Measurements from ENCODE around the gene CAMK1G. TPM values are rescaled to one million over a fixed set of nuclear protein-coding genes. Genes with fewer than 3 reads are reported as not detected.

The CAMK1G gene
- total RNA-seq, 4 donors from 2014 or later = 0.21 to 4.9 TPM; not detected in 2

DNA sequence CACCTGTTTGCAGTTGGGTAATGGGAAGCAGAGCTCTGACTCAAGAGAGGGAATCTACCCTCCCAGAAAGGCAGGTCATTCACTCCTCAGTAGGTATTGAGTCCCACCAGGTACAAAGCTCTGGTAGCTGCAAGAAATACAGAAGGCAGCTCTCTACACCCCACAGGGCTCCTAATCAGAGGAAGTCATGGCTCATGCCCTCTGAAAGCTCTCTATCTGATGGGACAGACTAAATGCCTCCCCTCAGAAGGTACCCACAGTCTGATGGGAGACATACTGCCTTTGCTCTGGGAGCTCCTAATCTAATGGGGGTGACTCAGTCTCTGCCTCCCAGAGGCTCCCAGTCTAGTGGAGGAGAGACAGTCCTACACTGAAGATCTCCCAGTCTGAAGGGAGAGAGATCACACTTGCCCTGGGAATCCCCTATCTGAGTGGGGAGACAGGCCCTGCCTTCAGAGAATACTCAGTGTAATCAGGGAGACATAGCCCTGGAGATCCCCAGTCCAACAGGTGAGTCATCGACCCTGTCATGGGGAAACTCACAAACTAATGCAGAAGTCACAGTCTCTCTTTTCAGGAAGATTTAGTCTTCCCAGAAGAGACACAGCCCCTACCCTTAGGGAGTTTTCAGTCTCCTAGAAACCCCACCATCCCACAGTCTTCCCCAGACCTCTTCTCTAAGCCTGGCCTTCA lies 23.7 kb downstream of the CAMK1G start:
- H3K9me3 ChIP-seq = no peaks in the 10 kb centered on the region
- DNase-seq (ENCODE audit: low spot score in 2 of 2) = no peak
- H3K4me1 ChIP-seq = no peaks in the 10 kb centered on the region
- TF ChIP-seq POLR2A (IDR thresholded peaks at IDR 0.05) (no peak), EP300 (IDR thresholded peaks at IDR 0.05) (no peak)
- TF ChIP-seq, protein P1, sequence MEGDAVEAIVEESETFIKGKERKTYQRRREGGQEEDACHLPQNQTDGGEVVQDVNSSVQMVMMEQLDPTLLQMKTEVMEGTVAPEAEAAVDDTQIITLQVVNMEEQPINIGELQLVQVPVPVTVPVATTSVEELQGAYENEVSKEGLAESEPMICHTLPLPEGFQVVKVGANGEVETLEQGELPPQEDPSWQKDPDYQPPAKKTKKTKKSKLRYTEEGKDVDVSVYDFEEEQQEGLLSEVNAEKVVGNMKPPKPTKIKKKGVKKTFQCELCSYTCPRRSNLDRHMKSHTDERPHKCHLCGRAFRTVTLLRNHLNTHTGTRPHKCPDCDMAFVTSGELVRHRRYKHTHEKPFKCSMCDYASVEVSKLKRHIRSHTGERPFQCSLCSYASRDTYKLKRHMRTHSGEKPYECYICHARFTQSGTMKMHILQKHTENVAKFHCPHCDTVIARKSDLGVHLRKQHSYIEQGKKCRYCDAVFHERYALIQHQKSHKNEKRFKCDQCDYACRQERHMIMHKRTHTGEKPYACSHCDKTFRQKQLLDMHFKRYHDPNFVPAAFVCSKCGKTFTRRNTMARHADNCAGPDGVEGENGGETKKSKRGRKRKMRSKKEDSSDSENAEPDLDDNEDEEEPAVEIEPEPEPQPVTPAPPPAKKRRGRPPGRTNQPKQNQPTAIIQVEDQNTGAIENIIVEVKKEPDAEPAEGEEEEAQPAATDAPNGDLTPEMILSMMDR (IDR thresholded peaks at IDR 0.05) = no peak
- no peaks in the 10 kb centered on the region for H3K27me3 ChIP-seq
- no peak overlapping the region for H3K27ac ChIP-seq
- WGBS, 2 donors = 70 to 100% methylated on average over 1 of the region's 1 CpG
- H3K4me3 ChIP-seq = no peak overlapping the region
- no peaks in the 10 kb centered on the region for H3K36me3 ChIP-seq

DNA sequence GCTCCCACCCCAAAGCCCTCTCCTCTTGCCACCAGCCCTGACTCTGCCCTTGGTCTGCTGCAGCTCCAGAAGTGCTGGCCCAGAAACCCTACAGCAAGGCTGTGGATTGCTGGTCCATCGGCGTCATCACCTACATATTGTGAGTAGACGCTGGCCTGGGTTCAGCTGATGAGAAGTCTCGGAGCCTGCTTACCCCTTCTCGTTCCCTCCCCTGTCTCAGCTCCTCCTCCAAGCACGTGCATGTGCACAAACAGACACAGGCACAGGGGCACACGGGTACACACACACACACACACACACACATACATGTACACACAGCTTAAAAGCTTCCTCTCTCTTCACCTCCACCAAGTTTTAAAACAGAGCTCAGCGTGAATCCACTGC lies 24.3 kb downstream of the CAMK1G start:
- TF ChIP-seq EP300 (IDR thresholded peaks at IDR 0.05) = no peak
- TF ChIP-seq, protein P1 (IDR thresholded peaks at IDR 0.05) = no peak
- TF ChIP-seq POLR2A (IDR thresholded peaks at IDR 0.05) = no peak
- Histone ChIP-seq H3K27me3 (no peaks in the 10 kb centered on the region), H3K27ac (no peak overlapping the region), H3K4me3 (no peak overlapping the region), H3K36me3 (no peaks in the 10 kb centered on the region), H3K4me1 (no peaks in the 10 kb centered on the region), H3K9me3 (no peaks in the 10 kb centered on the region)
- no peak for DNase-seq (ENCODE audit: low spot score in 2 of 2)
- 84 to 87% methylated on average over 8 of the region's 8 CpGs for WGBS, 2 donors

DNA sequence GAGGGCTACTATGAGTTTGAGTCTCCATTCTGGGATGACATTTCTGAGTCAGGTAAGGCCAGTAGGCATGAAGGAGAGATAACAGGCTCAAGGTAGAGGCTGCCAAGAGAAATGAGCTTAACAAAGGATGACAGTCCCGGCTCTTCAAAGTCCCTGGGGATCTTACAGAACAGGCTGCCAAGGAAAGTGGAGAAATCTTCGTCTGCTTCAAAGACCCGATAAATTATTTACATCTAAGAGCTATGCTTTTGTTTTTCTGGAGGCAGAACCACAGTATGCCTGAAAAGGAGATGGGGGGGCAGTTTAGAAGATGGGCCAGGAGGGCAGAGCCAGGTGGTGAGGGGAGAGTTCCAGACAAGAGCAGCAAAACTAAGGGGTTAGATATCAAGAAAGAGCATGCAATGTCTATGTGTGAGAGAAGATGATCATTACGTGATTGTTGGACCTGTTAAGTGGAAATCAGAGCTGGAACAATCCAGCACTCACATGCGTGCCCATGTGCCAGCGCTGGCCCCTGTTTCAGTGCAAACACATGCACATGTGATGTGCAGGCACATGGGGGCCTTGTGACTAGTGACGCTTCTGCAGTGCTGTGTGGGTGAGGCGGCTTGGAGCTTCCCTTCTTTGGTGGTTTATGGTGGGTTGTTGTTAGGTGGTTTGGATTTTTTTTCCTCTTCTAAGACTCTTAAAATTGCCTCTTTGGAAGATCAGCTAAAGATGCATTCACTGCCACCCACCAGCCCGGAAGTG lies 25.7 kb downstream of the CAMK1G start:
- H3K4me3 ChIP-seq = no peak overlapping the region
- no peak for DNase-seq (ENCODE audit: low spot score in 2 of 2)
- TF ChIP-seq EP300 (IDR thresholded peaks at IDR 0.05) = no peak
- TF ChIP-seq POLR2A (IDR thresholded peaks at IDR 0.05) = no peak
- TF ChIP-seq, protein P1 (IDR thresholded peaks at IDR 0.05) = no peak
- H3K36me3 ChIP-seq = no peaks in the 10 kb centered on the region
- no peak overlapping the region for H3K27ac ChIP-seq
- H3K27me3 ChIP-seq = no peaks in the 10 kb centered on the region
- H3K4me1 ChIP-seq = no peaks in the 10 kb centered on the region
- WGBS, 2 donors = 80 to 81% methylated on average over 9 of the region's 9 CpGs
- no peaks in the 10 kb centered on the region for H3K9me3 ChIP-seq

DNA sequence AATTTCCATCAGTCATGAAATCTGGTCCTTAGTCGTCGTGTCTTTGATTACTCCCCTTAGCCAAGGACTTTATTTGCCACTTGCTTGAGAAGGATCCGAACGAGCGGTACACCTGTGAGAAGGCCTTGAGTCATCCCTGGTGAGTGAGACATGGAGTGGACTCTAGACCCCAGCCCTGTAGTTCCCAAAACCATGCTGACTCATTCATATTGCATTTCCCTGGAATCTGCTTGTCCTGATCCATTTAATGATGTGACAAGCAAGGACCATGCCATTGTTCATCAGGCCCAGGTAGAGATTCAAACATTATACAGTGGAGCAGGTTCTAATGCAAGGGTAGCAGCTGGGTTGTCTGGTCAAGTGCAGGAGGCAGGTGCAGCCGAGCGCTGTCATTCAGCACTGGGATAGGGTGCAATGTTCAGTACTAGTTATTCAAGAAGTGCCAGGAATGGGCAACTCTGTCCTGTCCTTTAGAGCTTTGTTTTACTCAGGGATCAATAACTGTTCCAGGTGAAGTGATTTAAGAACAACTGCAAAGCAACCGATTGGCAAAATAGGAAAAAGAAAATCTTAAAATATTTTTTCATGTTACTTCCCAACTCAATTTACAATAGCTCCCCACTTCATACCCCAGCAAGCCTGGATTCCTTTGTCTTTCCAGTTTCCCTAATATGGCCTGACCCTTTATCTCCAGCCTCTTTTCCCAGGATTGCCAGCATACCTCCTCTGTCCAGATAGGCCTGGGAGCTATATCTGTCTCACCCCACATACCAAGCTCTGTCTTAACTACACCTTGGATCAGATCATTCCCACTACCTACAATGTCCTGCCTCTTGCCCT lies 26.5 kb downstream of the CAMK1G start:
- no peaks in the 10 kb centered on the region for H3K36me3 ChIP-seq
- no peaks in the 10 kb centered on the region for H3K27me3 ChIP-seq
- no peaks in the 10 kb centered on the region for H3K4me1 ChIP-seq
- no peak overlapping the region for H3K27ac ChIP-seq
- no peak for TF ChIP-seq POLR2A (IDR thresholded peaks at IDR 0.05)
- TF ChIP-seq, protein P1 (IDR thresholded peaks at IDR 0.05) = no peak
- TF ChIP-seq EP300 (IDR thresholded peaks at IDR 0.05) = no peak
- WGBS, 2 donors = 88 to 92% methylated on average over 8 of the region's 8 CpGs
- no peaks in the 10 kb centered on the region for H3K9me3 ChIP-seq
- H3K4me3 ChIP-seq = no peak overlapping the region
- no peak for DNase-seq (ENCODE audit: low spot score in 2 of 2)

DNA sequence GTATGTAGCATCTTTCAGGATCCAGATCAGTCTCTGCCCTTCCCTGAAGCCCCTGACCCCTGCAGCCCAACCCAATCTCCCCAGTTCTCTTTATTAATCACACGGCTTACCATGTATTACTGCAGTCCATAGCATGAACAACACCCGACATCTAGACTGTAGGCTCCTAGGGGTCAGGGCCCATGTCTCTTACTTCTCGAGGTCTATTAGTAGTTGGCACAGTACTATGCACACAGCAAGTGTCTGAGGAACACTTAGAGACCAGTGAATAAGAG lies 27.1 kb downstream of the CAMK1G start:
- H3K36me3 ChIP-seq = no peaks in the 10 kb centered on the region
- no peaks in the 10 kb centered on the region for H3K9me3 ChIP-seq
- DNase-seq (ENCODE audit: low spot score in 2 of 2) = no peak
- H3K27ac ChIP-seq = no peak overlapping the region
- no peaks in the 10 kb centered on the region for H3K4me1 ChIP-seq
- H3K4me3 ChIP-seq = no peak overlapping the region
- H3K27me3 ChIP-seq = no peaks in the 10 kb centered on the region
- TF ChIP-seq POLR2A (IDR thresholded peaks at IDR 0.05) (no peak), EP300 (IDR thresholded peaks at IDR 0.05) (no peak)
- TF ChIP-seq, protein P1 (IDR thresholded peaks at IDR 0.05) = no peak
- WGBS, 2 donors = 80 to 85% methylated on average over 3 of the region's 3 CpGs
